ENCODE measurements around the gene NR5A2. TPM values are rescaled to one million over a fixed set of nuclear protein-coding genes. Genes with fewer than 3 reads are reported as not detected.

Gene NR5A2
- total RNA-seq, 2 donors from 2014 or later, result 45.5 to 65.9 TPM

GRCh38 chr1:200221614-200222282 is 194.2 kb downstream of the NR5A2 start:
- H3K9ac ChIP-seq (ENCODE audit: low read depth in 2 of 2, low read length in 2 of 2), result no peak overlapping the region
- H3K4me3 ChIP-seq, result no peak overlapping the region
- H3K27me3 ChIP-seq, result no peaks in the 10 kb centered on the region
- no peaks in the 10 kb centered on the region for H3K9me3 ChIP-seq
- no peak for DNase-seq
- intact Hi-C loops (cut with DNase I), result no loop called here
- no peak overlapping the region for H3K27ac ChIP-seq
- H3K36me3 ChIP-seq, result no peaks in the 10 kb centered on the region
- H3K4me1 ChIP-seq, result no peaks in the 10 kb centered on the region
- TF ChIP-seq, protein P1, sequence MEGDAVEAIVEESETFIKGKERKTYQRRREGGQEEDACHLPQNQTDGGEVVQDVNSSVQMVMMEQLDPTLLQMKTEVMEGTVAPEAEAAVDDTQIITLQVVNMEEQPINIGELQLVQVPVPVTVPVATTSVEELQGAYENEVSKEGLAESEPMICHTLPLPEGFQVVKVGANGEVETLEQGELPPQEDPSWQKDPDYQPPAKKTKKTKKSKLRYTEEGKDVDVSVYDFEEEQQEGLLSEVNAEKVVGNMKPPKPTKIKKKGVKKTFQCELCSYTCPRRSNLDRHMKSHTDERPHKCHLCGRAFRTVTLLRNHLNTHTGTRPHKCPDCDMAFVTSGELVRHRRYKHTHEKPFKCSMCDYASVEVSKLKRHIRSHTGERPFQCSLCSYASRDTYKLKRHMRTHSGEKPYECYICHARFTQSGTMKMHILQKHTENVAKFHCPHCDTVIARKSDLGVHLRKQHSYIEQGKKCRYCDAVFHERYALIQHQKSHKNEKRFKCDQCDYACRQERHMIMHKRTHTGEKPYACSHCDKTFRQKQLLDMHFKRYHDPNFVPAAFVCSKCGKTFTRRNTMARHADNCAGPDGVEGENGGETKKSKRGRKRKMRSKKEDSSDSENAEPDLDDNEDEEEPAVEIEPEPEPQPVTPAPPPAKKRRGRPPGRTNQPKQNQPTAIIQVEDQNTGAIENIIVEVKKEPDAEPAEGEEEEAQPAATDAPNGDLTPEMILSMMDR (IDR thresholded peaks at IDR 0.05), result no peak

GRCh38 chr1:200223207-200223606 is 195.7 kb downstream of the NR5A2 start:
- Histone ChIP-seq H3K36me3 (no peaks in the 10 kb centered on the region), H3K9ac (ENCODE audit: low read depth in 2 of 2, low read length in 2 of 2) (no peak overlapping the region), H3K4me1 (no peaks in the 10 kb centered on the region), H3K4me3 (no peak overlapping the region), H3K9me3 (no peaks in the 10 kb centered on the region), H3K27ac (no peak overlapping the region), H3K27me3 (no peaks in the 10 kb centered on the region)
- no peak for DNase-seq
- intact Hi-C loops (cut with DNase I), result no loop called here
- TF ChIP-seq, protein P1 (IDR thresholded peaks at IDR 0.05), result no peak

DNA sequence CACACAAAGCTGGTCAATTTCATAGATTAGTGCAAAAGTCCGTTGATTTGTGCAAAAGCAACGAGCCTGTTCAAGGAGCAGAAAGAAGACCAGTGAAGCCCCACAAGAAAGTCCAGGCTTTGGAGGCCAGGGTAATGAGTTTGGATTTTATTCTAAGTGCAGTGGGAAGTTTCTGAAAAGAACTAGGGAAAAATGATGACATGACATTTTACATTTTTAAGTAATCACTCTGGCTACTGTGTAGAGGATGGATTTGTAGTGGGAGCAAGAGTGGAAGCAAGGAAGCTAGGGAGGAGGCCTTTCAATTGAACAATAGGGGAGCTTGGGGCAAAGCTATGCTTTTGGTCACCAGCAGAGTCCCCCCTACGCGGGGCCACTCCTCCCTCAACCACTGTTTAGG is 196.1 kb downstream of the NR5A2 start:
- no peak overlapping the region for H3K9ac ChIP-seq (ENCODE audit: low read depth in 2 of 2, low read length in 2 of 2)
- intact Hi-C loops (cut with DNase I), result no loop called here
- no peaks in the 10 kb centered on the region for H3K9me3 ChIP-seq
- no peaks in the 10 kb centered on the region for H3K36me3 ChIP-seq
- H3K4me1 ChIP-seq, result no peaks in the 10 kb centered on the region
- H3K4me3 ChIP-seq, result no peak overlapping the region
- TF ChIP-seq, protein P1 (IDR thresholded peaks at IDR 0.05), result no peak
- DNase-seq, result no peak
- H3K27ac ChIP-seq, result no peak overlapping the region
- no peaks in the 10 kb centered on the region for H3K27me3 ChIP-seq

- intact Hi-C loops (cut with DNase I), result no loop called here
- H3K27ac ChIP-seq, result no peak overlapping the region
- H3K9ac ChIP-seq (ENCODE audit: low read depth in 2 of 2, low read length in 2 of 2), result no peak overlapping the region
- H3K36me3 ChIP-seq, result no peaks in the 10 kb centered on the region
- TF ChIP-seq, protein P1 (IDR thresholded peaks at IDR 0.05), result no peak
- H3K9me3 ChIP-seq, result no peaks in the 10 kb centered on the region
- H3K27me3 ChIP-seq, result no peaks in the 10 kb centered on the region
- H3K4me3 ChIP-seq, result no peak overlapping the region
- DNase-seq, result no peak
- H3K4me1 ChIP-seq, result no peaks in the 10 kb centered on the region
These were observed 196.8 kb downstream of the NR5A2 start for GRCh38 chr1:200224315-200224714.

- Histone ChIP-seq H3K36me3 (no peaks in the 10 kb centered on the region), H3K4me3 (no peak overlapping the region), H3K27ac (no peak overlapping the region), H3K4me1 (no peaks in the 10 kb centered on the region), H3K9me3 (no peaks in the 10 kb centered on the region), H3K27me3 (no peaks in the 10 kb centered on the region), H3K9ac (ENCODE audit: low read depth in 2 of 2, low read length in 2 of 2) (no peak overlapping the region)
- DNase-seq, result no peak
- intact Hi-C loops (cut with DNase I), result no loop called here
- TF ChIP-seq, protein P1 (IDR thresholded peaks at IDR 0.05), result no peak
These were observed 198.9 kb downstream of the NR5A2 start for GRCh38 chr1:200226268-200226968.

All from colonic mucosa (tissue), 4 donors.